GM12864 (cell line): Measurements from ENCODE around the gene P2RX1.

Experiments used
- DNase-seq: peaks from one replicate; pipeline ENCODE4 v3.0.0-alpha.2; 2011; ENCODE audit warnings: low read depth
- H3K4me3 ChIP-seq: 2 replicates; pipeline ENCODE4 v1.5.1; 2011; ENCODE audit warnings: mild to moderate bottlenecking, low read depth, low read length, control low read depth
- CTCF ChIP-seq: IDR thresholded peaks from 2 replicates; pipeline ENCODE4 v1.5.1; 2011; ENCODE audit warnings: low read depth, mild to moderate bottlenecking, moderate library complexity, low read length, control low read depth, inconsistent platforms; ENCODE audit errors: missing control alignments

P2RX1 gene

DNA sequence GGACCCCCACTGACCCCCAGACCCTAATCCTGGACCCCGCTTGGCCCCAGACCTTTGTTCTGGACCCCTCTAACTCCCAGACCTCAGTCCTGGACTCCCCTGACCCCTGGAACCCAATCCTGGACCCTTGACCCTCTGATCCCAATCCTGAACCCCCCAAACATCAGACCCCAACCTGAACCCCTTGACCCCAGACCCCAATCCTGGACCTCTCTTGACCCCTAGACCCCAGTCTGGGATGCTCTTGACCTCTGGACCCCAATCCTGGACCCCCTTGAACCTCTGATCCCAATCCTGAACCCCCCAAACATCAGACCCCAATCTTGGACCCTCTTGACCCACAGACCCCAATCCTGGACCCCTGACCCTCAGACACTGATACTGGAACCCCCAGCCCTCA is 13.5 kb upstream of the P2RX1 start:
- no peak for DNase-seq
- H3K4me3 ChIP-seq: no peak overlapping the region
- no peak for TF ChIP-seq CTCF

GRCh38 chr17:3929181-3929580 is 12.9 kb upstream of the P2RX1 start:
- no peak overlapping the region for H3K4me3 ChIP-seq
- no peak for TF ChIP-seq CTCF
- no peak for DNase-seq

DNA sequence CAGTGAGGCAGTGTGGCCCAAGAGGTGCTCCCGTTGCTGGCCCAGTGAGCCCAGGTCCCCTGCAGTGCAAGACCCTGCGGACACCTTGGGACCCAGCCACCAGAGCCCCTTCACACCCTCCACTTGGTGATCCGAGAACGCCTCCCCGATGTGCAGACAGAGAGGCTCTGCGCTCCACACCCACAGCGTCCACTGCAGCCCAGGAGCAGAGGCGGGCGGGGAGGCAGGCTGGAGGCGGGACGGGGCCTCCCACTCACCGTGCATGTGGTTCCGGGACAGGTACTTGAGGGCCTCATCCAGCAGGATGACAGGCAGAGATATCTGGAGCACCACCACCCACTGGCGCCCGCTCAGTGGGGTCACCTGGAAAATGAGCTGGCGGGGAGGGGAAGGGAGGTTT is 12.1 kb upstream of the P2RX1 start:
- TF ChIP-seq CTCF: no peak
- no peak overlapping the region for H3K4me3 ChIP-seq
- DNase-seq: no peak

DNA sequence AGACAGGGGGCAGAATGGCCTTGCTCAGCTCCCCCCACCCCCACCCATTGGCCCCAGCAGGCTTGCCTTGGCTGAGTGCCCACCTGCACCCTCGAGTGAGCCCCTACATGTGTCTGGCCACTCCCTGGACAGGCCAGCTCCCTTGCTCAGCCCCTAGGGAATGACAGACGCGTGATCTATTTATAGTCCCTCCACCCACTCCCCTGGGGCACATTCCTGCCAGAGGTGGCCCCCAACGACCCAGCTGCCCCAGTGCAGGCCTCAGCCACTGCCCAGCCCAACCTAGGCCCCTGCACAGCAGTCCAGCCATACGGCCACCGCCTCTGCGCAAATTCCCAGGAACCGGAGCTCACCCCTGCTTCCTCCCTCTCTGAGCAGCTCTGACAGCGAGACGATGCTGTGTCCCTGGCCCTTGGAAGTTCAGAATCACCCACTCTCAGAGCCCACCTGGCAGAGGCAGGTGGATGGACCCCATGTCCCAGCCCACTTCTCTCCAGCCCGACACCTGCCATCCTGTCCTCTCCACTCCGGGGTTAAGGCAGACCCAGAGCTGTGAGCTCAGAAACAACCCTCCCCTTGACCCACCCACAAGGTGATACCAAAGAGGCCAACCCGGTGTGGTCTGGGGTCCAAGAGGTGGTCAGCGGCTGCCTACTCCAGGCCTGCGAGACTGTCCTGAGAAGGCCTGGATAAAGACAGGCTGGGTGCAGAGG is 11.5 kb upstream of the P2RX1 start:
- H3K4me3 ChIP-seq: no peak overlapping the region
- no peak for TF ChIP-seq CTCF
- DNase-seq: no peak

GRCh38 chr17:3926860-3927627 is 10.8 kb upstream of the P2RX1 start:
- no peak for TF ChIP-seq CTCF
- no peak overlapping the region for H3K4me3 ChIP-seq
- DNase-seq: no peak

DNA sequence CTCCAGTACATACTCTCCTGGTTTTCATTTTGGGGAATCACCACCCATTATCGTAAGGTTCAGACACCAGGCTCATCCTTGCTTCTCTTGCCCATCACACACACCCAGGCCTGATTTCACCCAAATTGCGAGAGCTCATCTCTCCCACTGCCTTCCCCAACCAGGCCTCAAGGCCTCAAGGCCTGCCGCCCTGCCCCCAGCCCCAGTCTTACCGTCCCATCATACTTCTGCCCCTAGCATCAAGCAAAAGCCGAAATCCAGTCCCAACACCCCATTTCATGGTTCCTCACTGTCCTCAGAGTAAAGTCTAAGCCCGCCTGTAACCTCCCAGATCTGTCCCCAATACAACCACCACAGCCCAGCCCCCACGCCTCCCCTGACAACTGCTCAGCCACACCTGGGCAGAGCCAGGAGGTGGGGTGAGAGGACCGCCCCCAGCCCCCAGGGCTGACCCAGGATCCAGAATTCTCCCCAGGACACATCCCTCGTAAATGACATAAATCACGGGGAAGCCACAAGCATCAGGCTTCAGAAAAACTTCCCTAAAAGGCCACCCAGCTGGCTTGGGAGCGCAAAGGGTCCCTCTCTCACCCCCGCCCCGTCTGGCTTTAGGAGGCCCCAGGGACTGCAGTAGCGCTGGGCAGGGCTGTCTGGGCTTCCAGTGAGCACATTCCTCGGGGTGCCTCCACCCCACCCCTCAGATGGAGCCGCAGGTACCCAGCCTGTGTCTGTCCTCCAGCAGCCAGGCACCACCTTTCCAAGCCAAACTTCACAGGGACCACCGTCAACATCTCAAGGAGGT is 9.6 kb upstream of the P2RX1 start:
- no peak overlapping the region for H3K4me3 ChIP-seq
- DNase-seq: no peak
- TF ChIP-seq CTCF: no peak
